HG03045 (cell line): ENCODE measurements around the gene SEC63.
"Not testable (repeated sequence)": the region's sequence is repeated elsewhere in the genome, so short reads cannot be mapped to it uniquely, and the experiment has no call there.

Experiments
- ATAC-seq: cut with Tn5 transposase; IDR thresholded peaks from one replicate; pipeline ENCODE4 v1.9.1; 2021; ENCODE audit warnings: mild to moderate bottlenecking, moderate library complexity; ENCODE audit not compliant: unreplicated experiment

Gene SEC63

DNA sequence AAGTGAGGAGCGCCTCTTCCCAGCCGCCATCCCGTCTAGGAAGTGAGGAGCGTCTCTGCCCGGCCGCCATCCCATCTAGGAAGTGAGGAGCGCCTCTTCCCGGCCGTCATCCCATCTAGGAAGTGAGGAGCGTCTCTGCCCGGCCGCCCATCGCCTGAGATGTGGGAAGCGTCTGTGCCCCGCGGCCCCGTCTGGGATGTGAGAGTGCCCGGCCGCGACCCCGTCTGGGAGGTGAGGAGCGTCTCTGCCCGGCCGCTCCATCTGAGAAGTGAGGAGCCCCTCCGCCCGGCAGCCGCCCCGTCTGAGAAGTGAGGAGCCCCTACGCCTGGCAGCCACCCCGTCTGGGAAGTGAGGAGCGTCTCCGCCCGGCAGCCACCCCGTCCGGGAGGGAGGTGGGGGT, 23.8 kb downstream of the SEC63 start:
- ATAC-seq, result not testable (repeated sequence)

DNA sequence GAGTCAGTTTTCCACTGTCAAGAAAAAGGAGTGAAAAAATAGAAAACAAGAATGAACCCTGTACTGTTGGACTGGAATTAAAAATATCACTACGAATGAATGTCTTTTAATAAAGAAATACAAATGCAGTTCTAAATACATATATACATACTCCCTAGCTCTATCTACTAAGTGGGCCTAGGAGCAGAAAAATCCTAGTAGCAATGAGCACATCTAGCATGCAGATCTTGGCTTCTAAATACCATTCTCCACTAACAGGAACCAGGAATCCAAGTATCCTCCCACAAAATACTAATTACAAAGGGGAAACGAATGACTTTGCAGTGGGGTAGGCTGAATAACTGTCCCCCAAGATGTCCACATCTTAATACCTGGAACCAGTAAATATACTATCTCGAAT, 25.4 kb downstream of the SEC63 start:
- ATAC-seq, result no peak

DNA sequence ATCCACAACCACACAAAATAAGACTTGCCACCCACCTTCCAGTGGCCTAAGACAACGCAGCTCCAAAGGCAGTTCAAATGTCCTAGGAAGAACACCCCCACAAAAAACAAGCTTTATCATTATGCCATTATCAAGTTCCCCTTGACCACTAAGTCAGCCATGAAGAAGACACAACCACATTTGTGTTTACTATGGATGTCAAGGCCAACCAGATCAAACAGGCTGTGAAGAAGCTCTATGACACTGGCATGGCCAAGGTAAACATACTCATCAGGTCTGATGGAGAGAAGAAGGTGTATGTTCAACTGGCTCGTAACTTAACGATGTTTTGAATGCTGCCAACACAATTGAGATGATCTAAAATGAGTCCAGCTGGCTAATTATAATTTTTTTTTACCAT, 26.1 kb downstream of the SEC63 start:
- no peak for ATAC-seq

DNA sequence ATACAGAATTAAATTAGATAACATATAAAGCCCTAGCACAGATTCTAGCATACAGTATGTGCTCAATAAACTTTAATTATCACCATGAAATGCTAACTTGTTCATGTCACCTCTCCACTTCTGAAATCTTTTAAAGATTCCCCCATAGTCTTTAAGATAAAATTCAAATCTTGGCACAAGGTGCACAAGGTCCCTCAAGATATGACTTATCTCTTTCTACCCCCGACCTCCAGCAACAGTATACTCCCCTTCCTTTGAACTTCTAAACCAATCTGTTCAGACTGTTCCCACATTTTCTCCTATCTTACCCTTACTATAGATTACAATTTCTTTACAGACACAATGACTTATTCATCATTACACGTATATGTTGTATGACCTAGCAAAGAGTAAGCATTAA, 29.0 kb downstream of the SEC63 start:
- ATAC-seq, result no peak

DNA sequence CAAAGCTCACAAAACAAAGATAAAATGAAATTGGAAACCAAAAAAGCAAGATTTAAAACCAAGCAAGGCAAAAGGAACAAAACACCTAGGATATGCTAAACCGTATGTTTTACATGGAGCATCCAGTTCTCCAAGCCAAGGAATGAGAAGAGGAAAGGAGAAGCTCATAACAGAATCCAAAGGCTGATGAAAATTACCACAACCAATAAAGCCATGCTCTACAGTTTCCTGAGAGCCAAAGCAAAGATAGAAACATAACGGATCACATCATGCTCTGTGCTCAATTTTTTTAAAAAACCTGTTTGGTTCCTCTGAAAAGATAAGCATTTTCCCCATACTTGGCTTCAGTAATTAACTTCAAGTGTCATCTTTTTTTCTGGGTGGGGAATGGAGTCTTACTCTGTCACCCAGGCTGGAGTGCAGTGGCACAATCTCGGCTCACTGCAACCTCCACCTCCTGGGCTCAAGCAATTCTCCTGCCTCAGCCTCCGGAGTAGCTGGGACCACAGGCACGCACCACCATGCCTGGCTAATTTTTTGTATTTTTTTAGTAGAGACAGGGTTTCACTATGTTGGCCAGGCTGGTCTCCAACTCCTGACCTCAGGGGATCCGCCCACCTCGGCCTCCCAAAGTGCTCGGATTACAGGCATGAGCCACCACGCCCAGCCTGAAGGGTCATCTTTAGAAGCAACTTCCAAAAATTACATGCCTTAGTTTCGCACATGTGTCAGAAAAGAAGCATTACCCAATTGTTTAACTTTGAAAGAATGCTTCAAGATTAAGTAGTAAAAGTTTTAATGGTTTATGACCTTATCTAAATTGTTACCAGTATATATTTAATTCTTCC, 31.1 kb downstream of the SEC63 start:
- not testable (repeated sequence) for ATAC-seq

DNA sequence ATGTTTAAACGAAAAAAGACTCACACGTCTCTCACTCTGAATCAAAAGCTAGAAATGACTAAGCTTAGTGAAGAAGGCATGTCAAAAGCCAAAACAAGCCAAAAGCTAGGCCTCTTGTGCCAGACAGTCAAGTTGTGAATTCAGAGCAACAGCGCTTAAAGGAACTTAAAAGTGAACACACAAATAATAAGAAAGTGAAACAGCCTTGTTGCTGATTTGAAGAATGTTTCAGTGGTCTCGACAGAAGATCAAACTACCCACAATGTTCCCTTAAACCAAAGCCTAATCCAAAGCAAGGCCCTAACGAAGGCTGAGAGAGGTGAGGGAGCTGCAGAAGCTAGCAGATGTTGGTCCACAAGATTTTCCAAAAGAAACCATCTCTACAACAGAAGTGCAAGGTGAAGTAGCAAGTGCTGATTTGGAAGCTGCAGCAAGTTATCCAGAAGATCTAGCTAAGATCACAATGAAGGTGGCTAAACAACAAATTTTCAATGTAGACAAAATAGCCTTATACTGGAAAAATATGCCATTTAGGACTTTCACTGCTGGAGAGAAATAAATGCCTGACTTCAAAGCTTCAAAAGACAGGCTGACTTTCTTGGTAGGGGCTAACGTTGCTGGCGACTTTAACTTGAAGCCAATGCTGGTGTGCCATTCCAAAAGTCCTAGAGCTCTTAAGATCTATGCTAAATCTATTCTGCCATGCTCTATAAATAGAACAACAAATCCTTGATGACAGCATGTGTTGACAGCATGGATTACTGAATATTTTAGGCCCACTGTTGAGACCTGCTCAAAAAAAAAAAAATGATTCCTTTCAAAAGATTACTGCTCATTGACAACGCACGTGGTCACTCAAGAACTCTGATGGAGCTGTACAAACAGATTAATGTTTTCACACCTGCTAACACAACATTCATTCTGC, 40.3 kb downstream of the SEC63 start:
- peak; percentile 64 for ATAC-seq

DNA sequence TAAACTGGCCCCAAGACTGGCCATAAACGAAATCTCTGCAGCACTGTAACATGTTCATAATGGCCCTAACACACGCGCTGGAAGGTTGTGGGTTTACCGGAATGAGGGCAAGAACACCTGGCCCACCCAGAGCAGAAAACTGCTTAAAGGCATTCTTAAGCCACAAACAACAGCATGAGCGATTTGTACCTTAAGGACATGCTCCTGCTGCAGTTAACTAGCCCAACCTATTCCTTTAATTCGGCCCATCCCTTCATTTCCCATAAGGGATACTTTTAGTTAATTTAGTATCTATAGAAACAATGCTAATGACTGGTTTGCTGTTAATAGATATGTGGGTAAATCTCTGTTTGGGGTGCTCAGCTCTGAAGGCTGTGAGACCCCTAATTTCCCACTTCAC, 41.0 kb downstream of the SEC63 start:
- ATAC-seq, result not testable (repeated sequence)

DNA sequence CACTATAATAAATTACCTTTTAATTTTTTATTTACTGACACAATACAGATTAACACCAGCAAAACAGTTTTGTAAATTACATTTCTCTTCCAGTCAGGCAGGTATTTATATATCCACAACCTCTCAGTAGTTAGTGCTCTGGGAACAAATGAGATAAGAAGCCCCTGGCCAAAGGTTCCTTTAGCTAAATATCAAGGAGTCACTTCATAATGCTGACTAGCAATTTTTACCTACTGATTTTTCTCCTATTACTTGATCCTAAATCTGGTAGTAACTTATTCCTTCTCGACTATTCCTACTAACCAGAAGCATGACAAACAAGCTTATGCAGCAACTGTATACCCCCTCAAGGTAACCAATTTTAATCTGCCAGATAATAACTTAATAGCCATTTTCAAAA, 46.3 kb downstream of the SEC63 start:
- ATAC-seq, result no peak

DNA sequence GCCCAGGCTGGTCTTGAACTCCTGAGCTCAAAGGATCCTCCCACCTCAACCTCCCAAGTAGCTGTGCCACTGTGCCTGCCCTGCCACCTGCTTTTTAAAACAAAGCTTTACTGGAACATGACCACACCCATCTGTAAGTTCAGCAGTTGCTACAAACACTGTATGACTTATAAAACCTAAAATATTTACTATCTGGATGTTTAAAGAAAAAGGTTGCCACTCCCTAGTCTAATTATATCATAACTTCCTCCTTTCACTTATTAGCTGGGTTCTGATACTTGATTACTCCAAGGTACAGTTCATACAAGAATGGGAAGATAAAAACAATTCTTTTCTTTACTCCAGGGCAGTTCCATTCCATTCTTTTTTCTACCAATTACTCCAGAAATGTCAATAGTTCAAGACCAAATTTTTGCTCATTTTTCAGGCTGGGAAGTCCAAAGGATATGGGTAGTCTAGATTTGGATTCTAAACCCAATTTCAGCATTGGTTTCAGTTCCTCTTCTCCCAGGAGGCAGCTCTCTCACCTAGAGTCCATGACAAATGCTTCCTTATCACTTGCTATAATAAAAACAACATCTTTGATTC, 63.1 kb downstream of the SEC63 start:
- no peak for ATAC-seq

DNA sequence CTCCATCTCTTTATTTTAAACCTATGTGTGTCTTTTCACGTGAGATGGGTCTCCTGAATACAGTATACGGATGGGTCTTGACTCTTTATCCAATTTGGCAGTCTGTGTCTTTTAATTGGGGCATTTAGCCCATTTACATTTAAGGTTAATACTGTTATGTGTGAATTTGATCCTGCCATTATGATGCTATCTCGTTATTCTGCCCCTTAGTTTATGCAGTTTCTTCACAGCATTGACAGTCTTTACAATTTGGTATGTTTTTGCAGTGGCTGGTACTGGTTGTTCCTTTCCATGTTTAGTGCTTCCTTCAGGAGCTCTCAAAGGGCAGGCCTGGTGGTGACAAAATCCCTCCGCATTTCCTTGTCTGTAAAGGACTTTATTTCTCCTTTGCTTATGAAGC, 67.6 kb downstream of the SEC63 start:
- not testable (repeated sequence) for ATAC-seq

DNA sequence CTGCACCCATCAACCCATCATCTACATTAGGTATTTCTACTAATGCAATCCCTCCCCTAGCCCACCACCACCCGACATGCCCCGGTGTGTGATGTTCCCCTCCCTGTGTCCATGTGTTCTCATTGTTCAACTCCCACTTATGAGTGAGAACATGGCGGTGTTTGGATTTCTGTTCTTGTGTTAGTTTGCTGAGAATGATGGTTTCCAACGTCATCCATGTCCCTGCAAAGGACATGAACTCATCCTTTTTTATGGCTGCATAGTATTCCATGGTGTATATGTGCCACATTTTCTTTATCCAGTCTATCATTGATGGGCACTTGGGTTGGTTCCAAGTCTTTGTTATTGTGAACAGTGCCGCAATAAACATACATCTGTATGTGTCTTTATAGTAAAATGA, 72.1 kb downstream of the SEC63 start:
- not testable (repeated sequence) for ATAC-seq

DNA sequence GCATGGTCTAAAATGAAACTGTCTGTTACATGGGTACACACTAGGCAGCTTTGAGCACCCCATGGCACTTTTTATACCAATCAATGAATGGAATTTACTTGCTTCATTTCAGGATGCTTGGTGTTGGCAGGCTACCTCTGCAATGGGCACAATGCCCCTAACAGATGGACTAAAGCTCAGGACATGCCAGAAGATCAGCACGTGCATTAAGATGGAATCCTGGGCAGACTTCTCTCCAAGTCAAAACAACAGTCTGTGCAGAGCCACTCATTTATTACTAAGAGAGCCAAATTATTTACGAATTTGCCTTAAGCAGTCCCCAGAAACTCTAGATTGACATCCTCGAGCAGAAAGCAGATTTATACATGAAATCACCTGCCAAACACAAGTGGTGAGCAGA, 78.1 kb downstream of the SEC63 start:
- ATAC-seq, result no peak

DNA sequence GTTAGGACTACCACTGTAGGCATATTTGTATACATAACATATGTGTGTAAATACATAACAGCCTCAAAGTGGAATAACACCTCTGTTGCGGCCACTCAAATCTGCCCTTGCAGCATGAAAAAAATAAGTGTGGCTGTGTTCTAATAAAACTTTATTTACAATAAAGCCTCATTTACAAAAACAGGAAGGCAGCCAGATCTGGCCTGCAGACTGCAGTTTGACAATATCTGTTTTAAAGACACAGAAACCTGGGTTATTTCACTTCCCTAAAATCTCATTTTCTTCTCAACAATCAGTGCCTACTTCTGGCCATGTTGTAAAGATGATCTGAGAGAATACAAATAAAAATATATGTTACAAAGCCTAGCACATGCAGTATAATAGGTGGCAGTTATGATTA, 80.0 kb downstream of the SEC63 start:
- no peak for ATAC-seq

DNA sequence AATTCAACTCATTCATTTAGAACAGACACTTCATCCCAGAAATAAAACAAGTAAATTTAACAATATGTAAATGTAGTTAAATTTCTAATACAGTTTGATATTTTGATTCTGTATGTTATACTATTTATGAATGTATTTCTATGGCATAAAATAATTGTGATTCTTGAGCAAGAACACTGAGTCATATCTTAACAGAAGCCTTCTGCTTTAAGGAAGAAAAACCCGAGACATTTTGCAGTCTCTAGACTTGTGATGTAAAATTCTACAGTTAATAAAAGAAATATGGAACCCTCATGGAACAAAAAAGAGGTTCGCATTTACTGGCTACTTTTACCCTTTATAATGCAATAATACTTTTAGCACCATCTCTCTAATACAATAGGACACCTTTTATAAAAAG, 86.0 kb downstream of the SEC63 start:
- no peak for ATAC-seq

DNA sequence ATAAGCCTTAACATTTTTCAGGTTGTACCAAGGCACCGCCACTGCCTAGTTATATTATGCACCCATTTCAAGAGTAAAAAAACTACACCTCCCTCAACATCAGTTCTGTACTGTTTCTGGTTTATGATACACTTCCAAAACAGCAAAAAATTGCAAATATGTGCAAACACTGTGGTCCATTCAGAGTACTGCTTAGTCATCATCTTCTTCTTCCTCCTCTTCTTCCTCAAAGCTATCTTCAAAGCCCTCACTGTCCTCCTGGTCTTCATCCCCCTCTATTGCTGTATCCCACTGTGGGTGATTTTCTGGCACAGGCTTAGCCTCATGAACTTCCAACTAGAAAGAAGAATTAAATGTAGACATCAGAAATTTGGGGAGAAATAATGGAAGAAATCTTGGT, 86.5 kb downstream of the SEC63 start:
- ATAC-seq, result not testable (repeated sequence)

DNA sequence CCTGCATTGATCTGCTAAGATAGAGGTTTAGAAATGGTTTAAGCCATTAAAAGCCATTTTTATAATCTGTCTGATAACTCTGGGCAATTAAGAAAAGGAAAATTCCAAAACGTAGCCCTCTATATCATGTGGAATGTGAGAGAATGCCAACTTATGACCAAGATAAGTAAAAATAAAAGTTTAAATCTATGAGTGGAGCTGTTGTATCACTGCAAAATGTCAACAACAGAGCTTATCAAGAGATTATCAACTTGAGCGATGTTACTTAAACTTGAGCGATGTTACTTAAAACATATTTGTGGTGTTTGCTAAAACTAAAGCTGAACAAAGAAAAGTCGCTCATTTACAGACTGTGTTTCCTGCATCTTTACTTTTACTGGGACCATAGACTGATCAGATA, 87.0 kb downstream of the SEC63 start:
- no peak for ATAC-seq

DNA sequence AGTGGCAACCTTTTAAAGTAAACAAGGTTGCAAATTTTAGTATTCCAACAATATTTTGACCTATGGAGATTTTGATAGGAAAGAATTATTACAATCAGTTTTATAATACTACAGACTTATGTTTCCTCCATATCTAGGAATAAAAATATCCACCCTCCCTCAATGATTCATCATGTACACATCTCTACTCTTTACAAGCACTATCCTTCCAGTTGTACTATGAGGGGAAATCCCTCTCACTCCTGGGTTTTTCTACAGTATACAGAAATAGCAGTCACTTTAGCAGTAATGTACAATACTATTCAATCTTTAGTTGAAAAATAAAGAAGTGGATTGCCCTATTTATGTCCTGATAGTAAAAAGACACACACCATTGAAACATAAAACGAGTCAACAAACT, 87.6 kb downstream of the SEC63 start:
- ATAC-seq, result no peak

DNA sequence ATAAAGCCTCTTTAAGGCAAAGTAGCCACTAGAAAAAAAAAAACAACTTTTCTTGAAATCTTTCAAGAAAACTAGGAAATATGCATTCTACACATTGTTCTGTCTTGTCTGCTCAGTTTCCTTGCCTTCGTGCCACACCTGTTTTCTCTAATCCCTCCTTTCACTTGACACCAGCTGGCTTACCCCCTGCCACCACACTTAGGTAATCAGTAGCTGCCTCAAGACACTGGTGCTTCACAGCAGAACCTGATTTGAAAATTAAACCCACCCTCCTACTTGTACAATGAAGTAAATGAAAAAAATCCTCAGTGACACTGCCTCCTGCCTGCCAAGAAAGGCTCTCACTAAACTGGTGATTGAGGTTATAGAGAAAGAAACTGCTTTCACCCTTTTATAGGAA, 88.1 kb downstream of the SEC63 start:
- no peak for ATAC-seq

DNA sequence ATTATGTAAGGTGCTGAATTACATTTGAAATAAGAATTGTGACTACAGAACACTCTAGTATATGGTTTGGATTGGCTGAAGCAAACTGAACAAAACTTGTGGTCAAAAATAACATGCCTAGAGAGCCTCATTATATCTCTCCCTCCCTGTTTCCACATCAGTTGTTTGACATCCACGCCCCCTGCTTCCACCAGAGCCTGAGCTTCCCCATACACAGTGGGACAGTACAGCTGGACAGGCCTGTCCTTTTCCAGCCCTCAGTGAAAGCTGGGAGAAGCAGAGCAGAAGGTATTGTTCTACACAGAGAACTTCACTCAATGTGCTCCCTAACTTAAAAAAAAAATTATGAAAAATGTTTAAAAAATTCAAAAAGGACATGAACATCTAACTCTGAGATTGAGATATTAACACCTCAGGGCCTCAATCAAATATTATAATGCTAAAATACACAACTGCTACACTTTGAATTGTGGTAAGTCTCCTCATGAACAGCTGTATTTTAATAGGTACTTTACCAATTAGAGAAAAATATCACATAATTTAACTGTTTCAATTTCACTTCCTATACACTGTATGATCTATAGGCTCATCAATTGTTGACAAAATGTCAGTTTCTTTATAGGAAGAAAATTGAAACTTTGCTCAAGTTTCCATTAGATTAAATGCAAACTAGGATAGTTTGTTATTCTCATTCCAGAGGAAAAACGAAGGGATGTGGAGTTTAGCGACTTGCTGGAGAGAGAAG, 89.0 kb downstream of the SEC63 start:
- ATAC-seq, result no peak

DNA sequence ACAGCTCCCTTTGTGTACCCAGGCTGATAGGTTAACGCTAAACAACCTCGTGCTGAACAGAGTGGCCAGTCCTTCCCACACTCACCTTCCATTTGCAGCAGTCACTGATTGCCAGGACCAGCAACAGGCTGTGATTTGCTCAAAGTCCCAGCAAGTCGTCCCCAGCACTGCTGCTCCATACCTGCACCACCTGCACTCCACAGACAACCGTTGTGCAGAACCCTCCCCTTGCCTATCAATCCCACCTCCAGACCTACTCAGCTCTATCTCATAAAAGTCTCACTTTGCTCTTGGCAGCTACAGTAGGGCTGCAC, 90.7 kb downstream of the SEC63 start:
- no peak for ATAC-seq
